ENCODE measurements around the gene PGK2.

GRCh38 chr6:49736017-49736508 is 51.0 kb downstream of the PGK2 start:
- TF ChIP-seq SP1 (IDR thresholded peaks at IDR 0.05) (no peak), L3MBTL2 (conservative IDR thresholded peaks at IDR 0.05) (no peak), BHLHE40 (IDR thresholded peaks at IDR 0.05; ENCODE audit: borderline replicate concordance) (no peak), FOXM1 (IDR thresholded peaks at IDR 0.05; ENCODE audit: borderline replicate concordance) (no peak), ZNF384 (IDR thresholded peaks at IDR 0.05) (no peak)

All from HEK293T (cell line).